ENCODE data around the gene PDE2A.
A peak's percentile ranks its signal among the peaks of the same experiment; 100 is the strongest.
"Not testable (repeated sequence)": the region's sequence is repeated elsewhere in the genome, so short reads cannot be mapped to it uniquely, and the experiment has no call there.

Gene PDE2A

GRCh38 chr11:72576661-72577060 lies 97.6 kb downstream of the PDE2A start:
- DNase-seq (ENCODE audit: low spot score), result no peak

- no peak for DNase-seq (ENCODE audit: low spot score)
These were observed 98.0 kb downstream of the PDE2A start for GRCh38 chr11:72576243-72576595.

- no peak for DNase-seq (ENCODE audit: low spot score)
These were observed 98.5 kb downstream of the PDE2A start for GRCh38 chr11:72575533-72576242.

GRCh38 chr11:72574548-72575460 lies 99.4 kb downstream of the PDE2A start:
- no peak for DNase-seq (ENCODE audit: low spot score)

GRCh38 chr11:72573855-72574445 lies 100.3 kb downstream of the PDE2A start:
- no peak for DNase-seq (ENCODE audit: low spot score)

GRCh38 chr11:72573072-72573854 lies 101.0 kb downstream of the PDE2A start:
- DNase-seq (ENCODE audit: low spot score), result peak; percentile 19

GRCh38 chr11:72572540-72572939 lies 101.7 kb downstream of the PDE2A start:
- not testable (repeated sequence) for DNase-seq (ENCODE audit: low spot score)

- no peak for DNase-seq (ENCODE audit: low spot score)
These were observed 103.1 kb downstream of the PDE2A start for GRCh38 chr11:72570893-72571661.

GRCh38 chr11:72569966-72570892 lies 104.0 kb downstream of the PDE2A start:
- DNase-seq (ENCODE audit: low spot score), result no peak

GRCh38 chr11:72568861-72569260 lies 105.4 kb downstream of the PDE2A start:
- DNase-seq (ENCODE audit: low spot score), result no peak

GRCh38 chr11:72562431-72562830 lies 111.8 kb downstream of the PDE2A start:
- DNase-seq (ENCODE audit: low spot score), result no peak

GRCh38 chr11:72561856-72562255 lies 112.4 kb downstream of the PDE2A start:
- no peak for DNase-seq (ENCODE audit: low spot score)

- not testable (repeated sequence) for DNase-seq (ENCODE audit: low spot score)
These were observed 113.4 kb downstream of the PDE2A start for GRCh38 chr11:72560864-72561263.

GRCh38 chr11:72556433-72556832 lies 117.8 kb downstream of the PDE2A start:
- no peak for DNase-seq (ENCODE audit: low spot score)

- not testable (repeated sequence) for DNase-seq (ENCODE audit: low spot score)
These were observed 119.2 kb downstream of the PDE2A start for GRCh38 chr11:72555014-72555522.

- no peak for DNase-seq (ENCODE audit: low spot score)
These were observed 120.5 kb downstream of the PDE2A start for GRCh38 chr11:72553706-72554105.

GRCh38 chr11:72552399-72552910 lies 121.8 kb downstream of the PDE2A start:
- no peak for DNase-seq (ENCODE audit: low spot score)

- DNase-seq (ENCODE audit: low spot score), result no peak
These were observed 122.7 kb downstream of the PDE2A start for GRCh38 chr11:72551571-72551970.

- DNase-seq (ENCODE audit: low spot score), result no peak
These were observed 125.8 kb downstream of the PDE2A start for GRCh38 chr11:72548463-72548862.

- no peak for DNase-seq (ENCODE audit: low spot score)
These were observed 127.4 kb downstream of the PDE2A start for GRCh38 chr11:72546866-72547265.

Data from LoVo (cell line).